Stimulated activated CD8-positive, alpha-beta memory T cell treated with anti-CD3 and anti-CD28 coated beads, Interleukin-4, amount 100 ng/mL, for 24 hours (primary cell): ENCODE results near the gene GPR75.
"Not testable (repeated sequence)": the region's sequence is repeated elsewhere in the genome, so short reads cannot be mapped to it uniquely, and the experiment has no call there.

ENCODE experiments used
- DNase-seq: peaks from one replicate; pipeline ENCODE4 v3.0.0-alpha.2; 2020; ENCODE audit warnings: low read depth

Gene GPR75

GRCh38 chr2:53852532-53852931, 7.2 kb downstream of the GPR75 start:
- DNase-seq: no peak

- DNase-seq: not testable (repeated sequence)
Observed at GRCh38 chr2:53851052-53851757, 8.6 kb downstream of the GPR75 start.

GRCh38 chr2:53848062-53848461, 11.7 kb downstream of the GPR75 start:
- DNase-seq: no peak

GRCh38 chr2:53843595-53843994, 16.2 kb downstream of the GPR75 start:
- DNase-seq: no peak

- DNase-seq: no peak
Observed at GRCh38 chr2:53842891-53843290, 16.9 kb downstream of the GPR75 start.

GRCh38 chr2:53841651-53842050, 18.1 kb downstream of the GPR75 start:
- not testable (repeated sequence) for DNase-seq

- DNase-seq: no peak
Observed at GRCh38 chr2:53840580-53840979, 19.2 kb downstream of the GPR75 start.

GRCh38 chr2:53829980-53830290, 29.8 kb downstream of the GPR75 start:
- not testable (repeated sequence) for DNase-seq

- DNase-seq: no peak
Observed at GRCh38 chr2:53829273-53829979, 30.3 kb downstream of the GPR75 start.

GRCh38 chr2:53828331-53828730, 31.4 kb downstream of the GPR75 start:
- DNase-seq: no peak

GRCh38 chr2:53827398-53828175, 32.2 kb downstream of the GPR75 start:
- DNase-seq: no peak

GRCh38 chr2:53826587-53827397, 33.0 kb downstream of the GPR75 start:
- no peak for DNase-seq

GRCh38 chr2:53826030-53826410, 33.7 kb downstream of the GPR75 start:
- no peak for DNase-seq

GRCh38 chr2:53823639-53824038, 36.1 kb downstream of the GPR75 start:
- not testable (repeated sequence) for DNase-seq

- DNase-seq: no peak
Observed at GRCh38 chr2:53821810-53822209, 38.0 kb downstream of the GPR75 start.

- no peak for DNase-seq
Observed at GRCh38 chr2:53820711-53821110, 39.1 kb downstream of the GPR75 start.

- DNase-seq: no peak
Observed at GRCh38 chr2:53820048-53820447, 39.7 kb downstream of the GPR75 start.

GRCh38 chr2:53819634-53820033, 40.1 kb downstream of the GPR75 start:
- DNase-seq: no peak

GRCh38 chr2:53818854-53819435, 40.8 kb downstream of the GPR75 start:
- no peak for DNase-seq

- DNase-seq: no peak
Observed at GRCh38 chr2:53813151-53813550, 46.6 kb downstream of the GPR75 start.

GRCh38 chr2:53811601-53812000, 48.2 kb downstream of the GPR75 start:
- no peak for DNase-seq
